ENCODE measurements around the gene PXDN. TPM values are rescaled to one million over a fixed set of nuclear protein-coding genes. Genes with fewer than 3 reads are reported as not detected.

Gene PXDN
- total and polyA plus RNA-seq, 2 of the 4 experiments (the other 2 are of a cell fraction): 153 to 332 TPM

DNA sequence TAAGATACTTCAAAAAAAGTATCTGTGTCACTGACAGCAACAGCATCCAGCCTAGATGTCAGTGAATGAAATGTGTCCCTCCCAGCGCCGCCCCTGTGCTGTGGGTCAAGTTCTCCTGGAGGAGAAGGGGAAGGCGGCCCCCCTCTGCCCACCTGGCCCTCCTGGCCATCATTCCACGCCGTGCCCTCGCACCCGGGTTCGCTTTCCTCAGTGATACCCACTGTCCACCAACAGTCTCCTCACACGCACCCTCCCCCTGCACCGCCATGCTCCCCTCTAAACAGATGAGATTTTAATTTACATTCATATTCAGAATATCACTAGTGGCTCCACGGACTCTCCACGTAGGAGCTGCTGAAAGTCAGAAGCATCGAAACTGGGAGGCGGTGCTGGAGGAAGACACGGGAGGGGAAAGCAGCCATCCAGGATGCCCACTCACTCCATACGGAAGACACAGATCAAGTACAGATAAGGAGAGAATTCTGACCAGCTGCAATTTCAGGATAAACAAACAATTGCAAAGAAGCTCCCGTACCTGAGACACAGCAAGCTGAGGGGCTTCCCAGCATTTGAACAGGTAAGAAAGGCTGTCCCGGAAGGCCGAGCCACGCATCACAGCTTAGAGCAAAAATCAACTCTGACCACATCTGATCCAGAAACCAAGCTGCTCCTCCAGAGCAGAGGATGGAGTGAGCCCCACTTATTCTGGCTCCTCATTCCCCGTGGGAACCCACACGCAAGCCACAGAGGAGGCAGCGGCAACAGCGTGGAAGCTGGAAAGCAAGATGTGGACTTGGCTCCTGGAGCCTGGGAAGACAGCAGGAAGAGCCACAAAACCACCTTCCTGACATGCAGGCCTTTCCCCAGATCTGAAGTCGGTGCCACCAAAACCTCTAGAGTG is 49.7 kb downstream of the PXDN start:
- no peak overlapping the region for H2BK15ac ChIP-seq (ENCODE audit: low read depth, low read length)
- H3K4ac ChIP-seq (ENCODE audit: low read depth, low read length): no peak overlapping the region
- H2AFZ ChIP-seq (replicated peaks; ENCODE audit: low read length, poor library complexity): no peak overlapping the region
- 91% methylated on average over 7 of the region's 25 CpGs; no CpG with 5 or more reads in 1 of the 2 experiments for WGBS, 2 experiments (ENCODE audit: extremely low coverage in 2 of 2, insufficient read length in 1 of 2)
- no peak overlapping the region for H2BK5ac ChIP-seq (ENCODE audit: low read depth, low read length, poor library complexity, severe bottlenecking)
- no peak overlapping the region for H2BK120ac ChIP-seq (ENCODE audit: low read depth, low read length)
- H3K4me1 ChIP-seq (ENCODE audit: control insufficient read depth, insufficient read depth, low read length): peaks cover 17% of the 10 kb centered on the region
- no TSS peak for BruUV-seq (replicated peaks)
- no peak overlapping the region for H3K4me3 ChIP-seq (ENCODE audit: insufficient read depth, low read depth, low read length)
- no peak overlapping the region for H3K27ac ChIP-seq (ENCODE audit: insufficient read depth, low read length)
- no peak overlapping the region for H3K56ac ChIP-seq (ENCODE audit: extremely low read depth, insufficient read depth, low read length)
- H3K9me1 ChIP-seq (ENCODE audit: insufficient read depth, low read length): peaks cover 38% of the 10 kb centered on the region
- ChIA-PET POLR2A (ENCODE audit: unreplicated experiment) (no interaction called here), CTCF (no interaction called here)
- no peak overlapping the region for H4K91ac ChIP-seq (ENCODE audit: insufficient read depth, low read depth, low read length)
- ATAC-seq (ENCODE audit: low read depth) (no peak), DNase-seq (no peak)
- no peak overlapping the region for H4K8ac ChIP-seq (ENCODE audit: low read depth in 2 of 2, low read length in 2 of 2)
- no peak overlapping the region; the same call in 1 of the 2 replicates for H2AK5ac ChIP-seq (ENCODE audit: low read depth, low read length)
- no peak overlapping the region for H3K18ac ChIP-seq (ENCODE audit: low read depth, low read length)
- no peaks in the 10 kb centered on the region for H3K27me3 ChIP-seq (ENCODE audit: control insufficient read depth, insufficient read depth, low read length)
- no peak overlapping the region for H3K14ac ChIP-seq (replicated peaks; ENCODE audit: low read depth, low read length)
- H2BK20ac ChIP-seq (ENCODE audit: low read depth, low read length): no peak overlapping the region
- H3K79me1 ChIP-seq (ENCODE audit: low read depth in 1 of 2, low read length in 2 of 2): peaks cover 22 to 74% of the 10 kb centered on the region in 2 experiments
- H3K9me3 ChIP-seq (ENCODE audit: control insufficient read depth, insufficient read depth, low read length): no peaks in the 10 kb centered on the region
- H2AK9ac ChIP-seq (replicated peaks; ENCODE audit: low read depth, low read length, poor library complexity): no peak overlapping the region
- H3K23ac ChIP-seq (ENCODE audit: low read depth, low read length): no peak overlapping the region
- H3K9ac ChIP-seq (ENCODE audit: low read depth, low read length): no peak overlapping the region
- intact Hi-C loops (cut with micrococcal nuclease) (no loop called here), in situ Hi-C loops (cut with MboI; ENCODE audit: low sequenced_read_pairs) (no loop called here), dilution Hi-C loops (cut with HindIII; ENCODE audit: low sequenced_read_pairs, unreplicated experiment) (no loop called here)
- H3K36me3 ChIP-seq (ENCODE audit: control insufficient read depth, insufficient read depth, low read length): peaks cover 19% of the 10 kb centered on the region
- H3K4me2 ChIP-seq (ENCODE audit: low read depth, low read length): no peak overlapping the region
- no peak overlapping the region for H4K5ac ChIP-seq (ENCODE audit: low read depth, low read length)
- peaks cover 83% of the 10 kb centered on the region for H4K20me1 ChIP-seq (ENCODE audit: insufficient read depth, low read length)
- TF ChIP-seq, protein P1, sequence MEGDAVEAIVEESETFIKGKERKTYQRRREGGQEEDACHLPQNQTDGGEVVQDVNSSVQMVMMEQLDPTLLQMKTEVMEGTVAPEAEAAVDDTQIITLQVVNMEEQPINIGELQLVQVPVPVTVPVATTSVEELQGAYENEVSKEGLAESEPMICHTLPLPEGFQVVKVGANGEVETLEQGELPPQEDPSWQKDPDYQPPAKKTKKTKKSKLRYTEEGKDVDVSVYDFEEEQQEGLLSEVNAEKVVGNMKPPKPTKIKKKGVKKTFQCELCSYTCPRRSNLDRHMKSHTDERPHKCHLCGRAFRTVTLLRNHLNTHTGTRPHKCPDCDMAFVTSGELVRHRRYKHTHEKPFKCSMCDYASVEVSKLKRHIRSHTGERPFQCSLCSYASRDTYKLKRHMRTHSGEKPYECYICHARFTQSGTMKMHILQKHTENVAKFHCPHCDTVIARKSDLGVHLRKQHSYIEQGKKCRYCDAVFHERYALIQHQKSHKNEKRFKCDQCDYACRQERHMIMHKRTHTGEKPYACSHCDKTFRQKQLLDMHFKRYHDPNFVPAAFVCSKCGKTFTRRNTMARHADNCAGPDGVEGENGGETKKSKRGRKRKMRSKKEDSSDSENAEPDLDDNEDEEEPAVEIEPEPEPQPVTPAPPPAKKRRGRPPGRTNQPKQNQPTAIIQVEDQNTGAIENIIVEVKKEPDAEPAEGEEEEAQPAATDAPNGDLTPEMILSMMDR (conservative IDR thresholded peaks at IDR 0.05; ENCODE audit: low read depth, low read length): no peak
- TF ChIP-seq RCOR1 (IDR thresholded peaks at IDR 0.05; ENCODE audit: insufficient replicate concordance, low read length) (no peak), MAZ (IDR thresholded peaks at IDR 0.05; ENCODE audit: borderline replicate concordance, low read depth, low read length) (no peak), SMC3 (IDR thresholded peaks at IDR 0.05; ENCODE audit: low read depth, low read length) (no peak), RAD21 (IDR thresholded peaks at IDR 0.05; ENCODE audit: low read length) (no peak), RFX5 (IDR thresholded peaks at IDR 0.05; ENCODE audit: low read depth, low read length) (no peak), MAFK (IDR thresholded peaks at IDR 0.05; ENCODE audit: low read depth, low read length) (no peak), MXI1 (IDR thresholded peaks at IDR 0.05; ENCODE audit: borderline replicate concordance, low read depth, low read length) (no peak), BHLHE40 (IDR thresholded peaks at IDR 0.05; ENCODE audit: low read depth, low read length) (no peak), CHD1 (IDR thresholded peaks at IDR 0.05; ENCODE audit: low read depth, low read length) (no peak), NFE2L2 (IDR thresholded peaks at IDR 0.05; ENCODE audit: low read depth, low read length) (no peak), POLR2A (IDR thresholded peaks at IDR 0.05; ENCODE audit: low read depth, low read length) (no peak), FOS (IDR thresholded peaks at IDR 0.05; ENCODE audit: low read depth, low read length) (no peak)
- TF ChIP-seq, protein P2, sequence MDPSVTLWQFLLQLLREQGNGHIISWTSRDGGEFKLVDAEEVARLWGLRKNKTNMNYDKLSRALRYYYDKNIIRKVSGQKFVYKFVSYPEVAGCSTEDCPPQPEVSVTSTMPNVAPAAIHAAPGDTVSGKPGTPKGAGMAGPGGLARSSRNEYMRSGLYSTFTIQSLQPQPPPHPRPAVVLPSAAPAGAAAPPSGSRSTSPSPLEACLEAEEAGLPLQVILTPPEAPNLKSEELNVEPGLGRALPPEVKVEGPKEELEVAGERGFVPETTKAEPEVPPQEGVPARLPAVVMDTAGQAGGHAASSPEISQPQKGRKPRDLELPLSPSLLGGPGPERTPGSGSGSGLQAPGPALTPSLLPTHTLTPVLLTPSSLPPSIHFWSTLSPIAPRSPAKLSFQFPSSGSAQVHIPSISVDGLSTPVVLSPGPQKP (IDR thresholded peaks at IDR 0.05; ENCODE audit: borderline replicate concordance, low read depth, low read length): no peak
- TF ChIP-seq, protein P3, sequence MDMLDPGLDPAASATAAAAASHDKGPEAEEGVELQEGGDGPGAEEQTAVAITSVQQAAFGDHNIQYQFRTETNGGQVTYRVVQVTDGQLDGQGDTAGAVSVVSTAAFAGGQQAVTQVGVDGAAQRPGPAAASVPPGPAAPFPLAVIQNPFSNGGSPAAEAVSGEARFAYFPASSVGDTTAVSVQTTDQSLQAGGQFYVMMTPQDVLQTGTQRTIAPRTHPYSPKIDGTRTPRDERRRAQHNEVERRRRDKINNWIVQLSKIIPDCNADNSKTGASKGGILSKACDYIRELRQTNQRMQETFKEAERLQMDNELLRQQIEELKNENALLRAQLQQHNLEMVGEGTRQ (IDR thresholded peaks at IDR 0.05; ENCODE audit: low read depth, low read length): no peak
